Right atrium auricular region (tissue), 2 donors: Measurements from ENCODE around the gene GCH1. TPM values are rescaled to one million over a fixed set of nuclear protein-coding genes. Genes with fewer than 3 reads are reported as not detected.

ENCODE experiments used
- DNase-seq: peaks from one replicate; pipeline ENCODE4 v3.0.0-alpha.2; 2019; ENCODE audit warnings: low spot score
- H3K27ac ChIP-seq, 2 donors: fragments of 200-600 bp; sonication (generic); 1 replicate in 1 of 2; 2 replicates in 1 of 2; pipeline ENCODE4 v1.5.1; 2016 to 2019
- H3K27me3 ChIP-seq, 2 donors: fragments of 200-600 bp; sonication (generic); one replicate each; pipeline versions ENCODE4 v1.5.1 to v1.6.0; 2017 to 2019
- H3K36me3 ChIP-seq: fragments of 200-600 bp; sonication (generic); one replicate; pipeline ENCODE4 v1.5.1; 2016
- H3K4me1 ChIP-seq, 2 donors: fragments of 200-600 bp; sonication (generic); one replicate each; pipeline versions ENCODE4 v1.5.1 to v1.6.0; 2017 to 2019
- H3K4me3 ChIP-seq, 2 donors: fragments of 200-600 bp; sonication (generic); 1 replicate in 1 of 2; 2 replicates in 1 of 2; pipeline ENCODE4 v1.5.1; 2017 to 2019; ENCODE audit warnings: mild to moderate bottlenecking in 1 of 2, moderate library complexity in 1 of 2
- H3K9me3 ChIP-seq, 2 donors: fragments of 200-600 bp; sonication (generic); one replicate each; pipeline ENCODE4 v1.5.1; 2019
- CTCF ChIP-seq, 2 donors: fragments of 200-600 bp; sonication (generic); IDR thresholded peaks; one replicate each; pipeline ENCODE4 v1.5.1; 2019; ENCODE audit warnings: antibody characterized with exemption in 2 of 2
- total RNA-seq, 2 donors: library from RNA; depleted of rRNA; stranded (reverse); fragments of >200 nt; gene quantifications; one replicate each; pipeline ENCODE4 v1.1.0, GENCODE V29; 2016

Gene GCH1
- total RNA-seq, 2 donors from 2014 or later = 2.4 to 3.8 TPM

DNA sequence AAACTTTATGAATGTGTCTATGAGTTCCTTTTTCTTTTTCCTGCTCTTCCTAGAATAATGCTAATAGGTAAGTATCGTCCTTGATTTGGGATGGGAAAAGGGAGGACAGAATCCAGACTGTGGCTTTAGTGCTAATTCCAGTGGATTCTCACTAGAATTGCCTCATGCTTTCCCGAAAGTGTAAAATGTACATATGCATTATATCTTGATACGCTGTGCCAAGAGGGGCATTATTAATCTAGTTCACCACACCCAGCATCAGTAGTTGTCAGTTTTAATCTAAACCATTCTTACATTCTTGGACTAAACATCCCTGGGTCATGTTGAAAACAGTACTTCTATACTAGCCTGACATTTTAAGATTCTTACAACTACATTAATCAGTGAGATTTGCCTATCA is 49.3 kb downstream of the GCH1 start:
- H3K4me1 ChIP-seq = no peaks in the 10 kb centered on the region
- no peaks in the 10 kb centered on the region for H3K27me3 ChIP-seq
- H3K36me3 ChIP-seq = no peaks in the 10 kb centered on the region
- no peak overlapping the region for H3K4me3 ChIP-seq
- H3K27ac ChIP-seq = no peak overlapping the region
- H3K9me3 ChIP-seq = no peaks in the 10 kb centered on the region
- TF ChIP-seq CTCF (IDR thresholded peaks at IDR 0.05) = no peak
- DNase-seq = no peak

GRCh38 chr14:54852215-54852614 is 50.4 kb downstream of the GCH1 start:
- H3K27me3 ChIP-seq = no peaks in the 10 kb centered on the region

GRCh38 chr14:54848910-54849309 is 53.7 kb downstream of the GCH1 start:
- TF ChIP-seq CTCF (IDR thresholded peaks at IDR 0.05) = no peak
- Histone ChIP-seq H3K27me3 (no peaks in the 10 kb centered on the region), H3K4me3 (no peak overlapping the region), H3K27ac (no peak overlapping the region), H3K9me3 (no peaks in the 10 kb centered on the region), H3K36me3 (no peaks in the 10 kb centered on the region), H3K4me1 (no peaks in the 10 kb centered on the region)
- DNase-seq = no peak

More at GRCh38 chr14:54852215-54852614, 50.4 kb downstream of the GCH1 start:
- no peaks in the 10 kb centered on the region for H3K9me3 ChIP-seq
- H3K27ac ChIP-seq = no peak overlapping the region
- H3K4me3 ChIP-seq = no peak overlapping the region
- DNase-seq = no peak
- no peak for TF ChIP-seq CTCF (IDR thresholded peaks at IDR 0.05)
- H3K36me3 ChIP-seq = no peaks in the 10 kb centered on the region
- H3K4me1 ChIP-seq = no peaks in the 10 kb centered on the region

- H3K36me3 ChIP-seq = no peaks in the 10 kb centered on the region
- no peak overlapping the region for H3K27ac ChIP-seq
- no peak overlapping the region for H3K4me3 ChIP-seq
- no peaks in the 10 kb centered on the region for H3K4me1 ChIP-seq
- H3K27me3 ChIP-seq = no peaks in the 10 kb centered on the region
- TF ChIP-seq CTCF (IDR thresholded peaks at IDR 0.05) = no peak
- no peaks in the 10 kb centered on the region for H3K9me3 ChIP-seq
- DNase-seq = no peak
Observed at GRCh38 chr14:54845641-54846040, 57.0 kb downstream of the GCH1 start.

DNA sequence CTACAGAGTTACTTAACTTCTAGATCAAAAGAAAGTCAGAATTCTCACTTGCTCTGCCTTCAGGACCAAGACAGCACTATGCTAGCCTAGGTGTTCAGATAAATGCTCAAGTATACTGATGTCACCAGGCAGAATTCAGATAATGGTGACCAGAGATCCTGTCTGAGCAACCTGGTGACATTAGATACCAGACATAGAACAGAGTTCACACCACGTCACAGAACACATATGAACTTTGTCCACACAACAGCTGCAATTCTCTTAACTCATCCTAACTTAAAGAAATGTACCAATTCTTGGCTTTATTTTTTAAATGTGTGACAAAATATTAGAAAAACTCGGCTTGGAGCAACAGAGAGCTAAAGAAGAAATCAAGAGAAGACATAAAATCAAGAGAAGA is 58.1 kb downstream of the GCH1 start:
- no peaks in the 10 kb centered on the region for H3K9me3 ChIP-seq
- H3K27me3 ChIP-seq = no peaks in the 10 kb centered on the region
- H3K4me1 ChIP-seq = no peaks in the 10 kb centered on the region
- no peak for TF ChIP-seq CTCF (IDR thresholded peaks at IDR 0.05)
- H3K4me3 ChIP-seq = no peak overlapping the region
- H3K36me3 ChIP-seq = no peaks in the 10 kb centered on the region
- H3K27ac ChIP-seq = no peak overlapping the region
- DNase-seq = no peak

GRCh38 chr14:54840798-54841197 is 61.8 kb downstream of the GCH1 start:
- TF ChIP-seq CTCF (IDR thresholded peaks at IDR 0.05) = no peak
- Histone ChIP-seq H3K27ac (no peak overlapping the region), H3K4me3 (no peak overlapping the region), H3K36me3 (no peaks in the 10 kb centered on the region), H3K27me3 (no peaks in the 10 kb centered on the region), H3K4me1 (no peaks in the 10 kb centered on the region), H3K9me3 (no peaks in the 10 kb centered on the region)
- DNase-seq = no peak
